HG03565 (cell line): ENCODE data around the gene PHGDH.
"Not testable (repeated sequence)": the region's sequence is repeated elsewhere in the genome, so short reads cannot be mapped to it uniquely, and the experiment has no call there.

Source experiments
- ATAC-seq: cut with Tn5 transposase; IDR thresholded peaks from one replicate; pipeline ENCODE4 v1.9.1; 2021; ENCODE audit warnings: mild to moderate bottlenecking, moderate library complexity; ENCODE audit not compliant: unreplicated experiment

The PHGDH gene

DNA sequence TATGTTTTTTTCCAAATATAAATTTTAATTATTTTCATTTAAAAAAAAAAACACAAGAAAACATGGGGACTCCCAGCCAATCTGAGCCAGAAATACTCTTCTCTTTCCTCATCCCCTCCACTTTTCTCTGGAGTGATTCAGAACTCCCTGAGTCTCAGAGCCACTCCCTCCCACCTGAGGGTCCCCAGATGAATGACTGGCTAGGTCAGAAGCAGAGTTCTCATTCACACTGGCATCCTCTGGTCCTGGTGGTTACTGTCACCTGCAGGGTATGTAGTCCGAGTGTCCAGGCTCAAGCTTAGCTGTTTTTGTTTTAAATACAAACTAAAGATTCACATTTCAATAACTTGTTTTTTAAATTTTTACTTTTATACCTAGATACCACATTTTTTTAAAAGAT is 50.7 kb downstream of the PHGDH start:
- ATAC-seq, result no peak

DNA sequence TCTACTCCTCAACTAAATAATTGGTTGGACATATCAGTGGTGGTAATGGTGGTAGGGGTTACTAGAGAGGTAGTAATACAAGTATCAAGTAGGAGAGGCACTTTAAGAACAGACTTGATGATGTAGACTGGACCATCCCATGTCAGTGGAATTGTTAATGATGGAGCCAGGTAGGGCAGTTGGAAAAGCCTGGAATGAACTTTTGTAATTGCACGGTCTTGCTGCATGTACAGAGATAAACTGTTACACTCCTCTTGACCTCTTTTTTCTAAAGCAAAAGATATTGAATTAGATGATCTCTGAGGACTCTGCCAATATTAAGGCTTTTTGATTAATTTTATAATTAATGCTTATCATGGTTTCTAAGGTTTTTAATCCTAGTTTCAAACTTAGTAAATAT is 51.2 kb downstream of the PHGDH start:
- no peak for ATAC-seq

DNA sequence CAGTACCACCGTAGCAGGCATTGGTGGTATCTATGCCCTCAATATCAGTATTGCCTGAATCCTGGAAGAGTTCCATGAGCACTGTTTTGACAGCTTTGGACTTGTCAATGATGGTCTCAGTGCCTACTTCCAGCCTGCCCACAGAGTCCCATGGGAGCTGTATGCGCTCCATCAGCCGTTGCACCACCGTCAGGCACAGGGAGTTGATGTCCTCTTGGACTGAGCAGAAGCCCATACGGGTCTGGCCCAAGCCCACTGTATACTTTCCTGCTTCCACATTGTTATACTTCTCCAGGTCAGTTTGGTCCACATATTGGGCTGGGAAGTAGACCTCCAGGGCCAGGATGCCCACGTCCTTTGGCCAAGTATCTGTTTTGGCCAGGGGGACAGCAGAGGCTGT is 52.5 kb downstream of the PHGDH start:
- no peak for ATAC-seq

DNA sequence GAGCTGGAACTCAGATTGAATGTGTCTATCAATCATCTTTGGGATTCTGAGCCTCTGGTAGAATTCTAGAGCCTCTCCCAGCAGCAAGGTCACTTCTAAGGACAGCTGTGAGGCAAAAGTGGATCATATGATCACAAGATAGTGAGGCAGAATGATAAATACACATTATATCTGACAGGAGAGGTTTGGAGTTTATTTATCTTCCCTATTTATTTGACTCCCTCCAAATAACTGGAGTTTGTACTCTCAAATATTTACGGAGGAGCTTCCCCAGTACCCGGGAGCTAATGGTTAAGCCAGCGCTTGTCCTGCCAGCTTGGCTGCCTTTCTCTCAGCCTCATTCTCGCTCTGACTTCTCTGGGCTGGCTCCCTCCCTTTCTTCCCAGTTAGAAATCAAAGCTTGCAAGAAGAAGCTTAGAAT is 54.6 kb downstream of the PHGDH start:
- ATAC-seq, result no peak

DNA sequence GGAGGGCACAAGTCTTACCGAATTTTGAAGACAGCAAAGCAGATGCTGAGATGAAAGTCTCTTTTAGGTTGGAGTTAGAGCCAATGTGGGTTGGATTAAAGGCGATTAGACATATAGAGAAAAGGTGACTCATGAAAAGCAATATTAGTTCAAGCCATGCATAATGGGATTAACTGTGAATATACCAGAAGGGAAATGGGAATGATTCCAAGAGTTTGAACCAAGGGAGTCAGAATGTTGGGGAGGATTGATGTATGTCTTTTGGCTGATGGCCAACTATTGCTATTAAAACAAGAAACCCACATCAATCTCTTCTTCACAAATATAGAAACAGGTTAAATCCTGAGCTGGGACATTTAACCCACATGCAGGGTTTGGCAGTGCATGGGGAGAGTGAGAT is 55.8 kb downstream of the PHGDH start:
- ATAC-seq, result no peak

- ATAC-seq, result no peak
Measured at GRCh38 chr1:119768778-119769177, 57.0 kb downstream of the PHGDH start, which contains the start of gene HMGCS2. Gene HMGCS2, minus strand, starts transcription at chr1:119768905. Its CDS starts 61 bp downstream, at chr1:119768844.

DNA sequence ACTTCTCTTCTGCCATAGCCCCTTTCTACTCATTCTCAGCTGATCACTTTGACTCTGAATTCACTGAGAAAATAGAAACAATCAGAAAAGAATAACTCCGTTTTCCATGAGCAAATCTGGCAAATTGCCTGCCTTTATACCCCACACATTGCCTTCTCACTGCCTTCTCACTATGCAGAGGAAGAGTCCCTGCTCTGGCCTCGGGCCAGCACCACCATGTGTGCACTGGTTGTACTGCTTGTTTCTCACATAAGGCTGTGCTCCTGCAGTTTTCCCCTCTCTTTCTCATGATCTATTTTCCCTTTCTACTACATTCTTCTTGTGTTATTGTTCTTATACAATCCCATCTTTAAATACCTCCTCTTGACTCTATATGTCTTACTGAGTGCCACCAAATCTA is 59.3 kb downstream of the PHGDH start:
- no peak for ATAC-seq

- ATAC-seq, result no peak
Measured at GRCh38 chr1:119771770-119772169, 60.0 kb downstream of the PHGDH start.

DNA sequence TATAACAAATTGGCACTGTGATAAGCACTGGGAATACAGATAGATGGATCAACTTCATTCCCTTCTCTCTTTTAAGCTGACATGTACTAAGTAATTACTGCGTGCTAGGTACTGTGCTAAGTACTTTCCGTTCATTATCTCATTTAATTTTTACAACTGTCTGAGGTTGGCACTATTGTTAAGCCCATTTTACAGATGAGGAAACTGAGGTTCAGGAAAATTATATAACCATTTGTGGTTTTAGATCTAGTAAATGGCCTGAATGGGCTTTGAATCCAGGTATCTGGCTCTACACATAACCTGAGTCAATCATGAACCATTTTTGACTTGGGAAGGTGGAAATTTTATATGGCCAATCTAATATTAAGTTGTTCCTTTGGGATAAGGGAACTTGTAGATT is 60.6 kb downstream of the PHGDH start:
- no peak for ATAC-seq

DNA sequence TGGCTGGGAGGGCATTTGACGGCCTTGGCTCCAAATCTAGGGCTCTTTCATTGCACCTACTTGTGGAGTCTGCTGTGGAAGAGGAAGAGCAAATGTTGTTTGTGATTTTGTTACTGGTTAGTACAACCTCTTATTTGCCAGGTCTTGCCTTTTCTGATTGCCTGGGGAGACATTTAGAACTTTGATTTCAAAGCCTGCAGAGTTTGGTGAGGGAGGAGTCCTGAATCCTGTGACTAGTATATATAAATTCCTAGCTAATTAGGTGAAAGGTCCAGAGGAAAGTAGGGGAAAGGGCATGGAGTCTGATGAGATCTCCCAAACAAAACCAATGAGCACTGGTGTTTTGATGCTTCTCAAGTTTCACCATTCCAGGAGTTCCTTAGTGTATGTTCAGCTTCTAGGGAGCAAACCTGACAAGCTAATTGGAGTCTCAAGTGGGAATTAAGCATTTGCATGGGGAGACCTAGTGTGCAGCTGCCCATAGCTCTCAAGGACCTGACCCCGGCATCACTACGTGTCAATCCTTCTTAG is 62.0 kb downstream of the PHGDH start:
- no peak for ATAC-seq

DNA sequence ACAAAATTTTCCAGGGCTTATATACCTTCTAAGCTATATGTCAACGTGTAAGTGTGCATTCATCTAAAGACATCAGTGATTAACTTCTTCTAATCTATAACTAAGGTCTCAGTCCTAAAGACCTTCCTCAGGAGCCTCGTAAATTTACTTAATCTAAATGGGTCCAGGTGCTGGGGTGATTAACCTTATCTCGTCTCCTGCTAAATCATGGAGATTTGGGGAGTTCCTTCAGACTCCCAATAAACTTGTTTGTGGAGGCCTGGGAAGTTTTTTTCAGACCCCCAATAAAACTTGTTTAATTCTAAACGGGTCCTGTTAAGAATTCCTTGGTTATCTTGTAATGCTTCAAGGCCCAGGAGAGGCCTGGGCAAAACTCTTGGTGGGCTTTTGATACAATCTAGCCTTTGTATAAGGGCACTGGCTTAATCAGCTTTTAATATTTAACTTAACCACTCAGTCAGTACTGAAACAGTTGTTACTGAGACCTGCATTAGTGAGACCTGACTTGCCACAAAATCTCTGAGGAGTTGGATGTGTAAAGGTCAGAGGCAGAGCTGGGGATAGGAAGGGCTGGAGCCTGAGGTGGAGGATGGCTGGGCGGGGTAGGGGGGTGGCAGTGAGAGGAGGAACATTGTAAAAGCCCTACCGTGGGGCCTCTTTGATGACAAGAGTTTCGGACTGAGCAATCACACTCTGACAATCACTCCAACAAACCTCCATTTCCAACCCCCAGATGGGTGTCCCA is 63.2 kb downstream of the PHGDH start:
- no peak for ATAC-seq

DNA sequence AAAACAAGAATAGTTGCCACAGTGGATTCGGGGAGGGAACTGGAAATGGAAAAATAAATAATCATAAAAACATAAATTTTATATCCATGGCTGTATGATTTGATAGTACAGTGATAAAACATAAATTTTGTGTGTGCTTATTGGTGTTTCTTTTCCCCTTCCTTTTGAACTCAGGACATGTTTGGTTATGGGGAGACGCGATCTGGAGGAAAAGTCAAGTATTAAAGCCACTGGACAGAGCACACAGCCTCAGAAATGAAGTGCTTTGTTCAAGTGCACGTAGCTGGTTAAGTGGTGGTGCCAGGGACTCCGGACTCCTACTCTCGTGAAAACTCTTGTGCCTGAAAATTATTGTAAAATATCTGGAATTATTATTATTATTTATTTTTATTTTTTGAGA is 66.6 kb downstream of the PHGDH start:
- ATAC-seq, result no peak

GRCh38 chr1:119778886-119779560 is 67.3 kb downstream of the PHGDH start:
- no peak for ATAC-seq

DNA sequence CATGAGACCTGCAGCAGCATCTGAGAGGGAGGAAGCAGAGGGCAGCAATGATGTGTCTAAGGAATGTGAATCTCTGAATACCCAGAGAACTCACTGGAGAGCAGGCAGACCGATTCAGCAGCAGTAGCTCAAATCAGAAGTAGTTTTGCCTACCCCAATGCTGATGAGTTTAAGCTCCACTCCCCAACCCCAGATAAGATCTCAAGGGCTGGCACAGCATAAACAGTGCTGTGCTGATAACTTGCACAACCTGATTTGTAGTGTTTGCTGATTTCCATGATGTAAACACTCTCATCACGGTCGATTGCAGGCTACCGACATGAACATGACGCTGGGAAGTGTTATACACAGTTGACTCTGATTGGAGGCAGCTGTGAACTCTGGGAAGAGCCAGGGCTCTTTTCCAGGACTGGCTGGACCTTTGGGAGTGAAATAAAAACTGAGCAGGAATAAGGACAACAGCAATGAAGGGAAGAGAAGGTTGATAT is 68.2 kb downstream of the PHGDH start:
- no peak for ATAC-seq

DNA sequence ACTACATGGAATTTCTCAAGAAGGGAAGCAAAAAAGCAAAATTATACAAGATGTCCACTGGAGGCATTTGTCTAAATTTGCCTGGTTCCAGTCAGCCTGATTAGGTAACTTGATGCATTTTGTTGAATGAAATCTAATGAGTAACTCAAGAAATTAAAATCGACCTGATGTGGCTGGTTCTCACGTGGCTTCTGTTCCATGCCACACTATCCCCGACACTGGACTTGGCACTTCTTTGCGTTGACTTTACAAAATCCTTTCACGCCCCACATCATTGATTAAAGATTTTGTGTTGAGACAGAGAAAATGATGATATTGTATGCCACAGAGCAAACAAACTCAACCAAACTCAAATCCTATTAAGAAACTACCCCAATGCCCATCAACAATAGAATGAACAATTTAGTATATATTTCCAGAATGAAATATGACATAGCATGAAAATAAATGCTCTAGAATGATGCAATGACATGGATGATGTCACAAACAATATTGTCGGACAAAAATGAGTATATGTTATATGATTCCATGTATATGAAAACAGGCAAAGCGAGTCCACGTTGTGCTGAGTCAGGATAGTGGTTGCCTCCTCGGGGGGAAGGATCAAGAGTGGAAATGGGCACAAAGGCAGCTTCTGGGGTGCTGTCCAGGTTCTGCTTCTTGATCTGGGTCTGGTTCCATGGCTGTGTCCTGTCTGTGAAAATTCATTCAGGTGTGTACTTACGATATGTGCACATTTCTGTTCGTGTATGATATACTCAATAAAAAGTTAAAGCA is 69.9 kb downstream of the PHGDH start:
- no peak for ATAC-seq

GRCh38 chr1:119782631-119783325 is 71.0 kb downstream of the PHGDH start:
- no peak for ATAC-seq

DNA sequence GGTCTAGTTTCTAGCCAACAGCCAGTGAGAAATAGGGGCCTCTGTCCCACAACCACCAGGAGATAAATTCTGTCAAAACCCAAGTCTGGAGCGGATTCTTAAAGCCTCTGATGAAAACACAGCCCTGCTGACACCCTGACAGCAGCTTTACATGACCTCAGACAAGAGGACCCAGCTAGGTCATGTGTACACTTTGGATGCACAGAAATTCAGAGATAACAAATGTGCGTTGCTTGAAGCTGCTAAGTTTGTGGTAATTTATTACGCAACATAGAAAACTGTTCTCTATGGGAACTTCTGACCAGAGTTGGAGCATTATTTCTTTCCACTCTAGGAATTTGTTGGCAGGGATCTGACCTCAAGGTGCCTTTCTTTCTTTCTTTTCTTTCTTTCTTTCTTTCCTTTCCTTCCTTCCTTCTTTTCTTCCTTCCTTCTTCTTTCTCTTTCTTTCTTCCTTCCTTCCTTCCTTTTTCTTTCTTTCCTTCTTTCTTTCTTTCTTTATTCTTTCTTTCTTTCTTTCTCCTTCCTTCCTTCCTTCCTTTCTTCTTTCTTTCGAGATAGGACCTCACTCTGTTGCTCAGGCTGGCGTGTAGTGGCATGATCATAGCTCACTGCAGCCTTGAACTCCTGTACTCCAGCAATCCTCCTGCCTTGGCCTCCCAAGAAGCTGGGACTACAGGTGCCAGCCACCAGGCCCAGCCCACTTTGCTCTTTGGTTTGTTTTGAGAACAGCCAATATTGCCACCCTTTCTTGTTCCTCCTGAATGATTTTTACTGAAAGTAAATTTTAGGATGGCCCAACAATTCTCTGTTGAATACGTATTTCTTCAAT is 71.8 kb downstream of the PHGDH start:
- no peak for ATAC-seq

- ATAC-seq, result no peak
Measured at GRCh38 chr1:119784191-119784781, 72.6 kb downstream of the PHGDH start.

- not testable (repeated sequence) for ATAC-seq
Measured at GRCh38 chr1:119786046-119786445, 74.3 kb downstream of the PHGDH start.
